NT2/D1 (cell line): ENCODE results near the gene ABCD1.

Experiments
- YY1 ChIP-seq: IDR thresholded peaks from 2 replicates; pipeline ENCODE4 v1.6.1; 2011; ENCODE audit not compliant: insufficient read length, insufficient read depth
- ZNF274 ChIP-seq: IDR thresholded peaks from 2 replicates; pipeline ENCODE4 v1.6.1; 2011; ENCODE audit warnings: mild to moderate bottlenecking, low read depth, low read length

- TF ChIP-seq ZNF274, result no peak
- TF ChIP-seq YY1, result no peak
Observed at GRCh38 chrX:153722704-153723350, 1.8 kb upstream of the ABCD1 start.
